ENCODE results near the gene SYT1.
A peak's percentile ranks its signal among the peaks of the same experiment; 100 is the strongest.

The SYT1 gene

DNA sequence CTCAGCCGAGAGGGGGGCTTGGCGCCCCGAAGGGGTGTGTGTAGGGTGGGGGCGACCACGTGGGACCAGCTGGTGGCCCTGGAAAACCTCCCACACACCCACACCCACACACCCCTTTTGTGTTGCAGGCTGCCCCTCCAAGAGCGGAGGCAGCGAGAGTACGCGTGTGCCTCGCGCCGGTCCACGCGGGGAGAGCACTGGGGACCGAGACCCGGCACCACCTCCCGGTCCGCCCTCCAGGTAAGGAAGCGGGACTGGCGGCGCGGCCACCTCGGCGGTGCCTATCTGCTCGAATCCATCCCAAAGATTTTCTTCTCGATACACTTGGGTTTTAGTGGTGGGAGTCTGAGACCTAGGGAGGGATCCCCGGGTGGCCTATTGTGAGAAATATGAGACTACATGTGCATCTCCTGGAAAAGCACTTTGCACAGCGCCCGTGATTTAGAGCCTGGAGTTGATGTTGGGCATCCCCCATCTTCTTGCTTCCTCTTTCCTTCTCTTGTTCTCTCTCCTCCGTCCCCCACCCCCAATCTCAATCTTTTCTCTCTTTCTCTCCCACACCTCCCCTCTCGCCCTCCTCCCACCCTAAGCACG is 393 bp downstream of the SYT1 start:
- no peaks in the 10 kb centered on the region for H3K9me3 ChIP-seq (ENCODE audit: control insufficient read depth, insufficient read depth, low read depth, low read length)
- ChIA-PET CTCF (no interaction called here), POLR2A (interaction anchor here (0.5 to 0.7 kb wide), 3 partner anchors 13 to 833 kb away, joined by 3 read pairs; no protein-coding TSS in a partner anchor)
- peak overlapping the region; percentile 4; the same call in 1 of the 2 replicates for H3K27ac ChIP-seq (ENCODE audit: extremely low read depth, low read depth, low read length)
- H3K36me3 ChIP-seq (ENCODE audit: control insufficient read depth in 2 of 2, insufficient read depth in 1 of 2, low read length in 2 of 2) = no peaks in the 10 kb centered on the region
- H3K4me3 ChIP-seq (ENCODE audit: low read depth, low read length) = peak overlapping the region; percentile 64
- TF ChIP-seq ZNF157 (tag by site-specific recombination; IDR thresholded peaks at IDR 0.05) (no peak), SALL2 (tag by site-specific recombination; IDR thresholded peaks at IDR 0.05; ENCODE audit: borderline replicate concordance) (no peak), OVOL3 (tag by site-specific recombination; IDR thresholded peaks at IDR 0.05) (no peak), ZNF202 (tag by site-specific recombination; IDR thresholded peaks at IDR 0.05; ENCODE audit: borderline replicate concordance) (peak; percentile 56; the same call in 1 of the 2 replicates), ZNF169 (tag by site-specific recombination; IDR thresholded peaks at IDR 0.05) (no peak), PRDM6 (tag by site-specific recombination; IDR thresholded peaks at IDR 0.05) (no peak), EGR2 (tag by site-specific recombination; IDR thresholded peaks at IDR 0.05; ENCODE audit: low read depth) (0 out of 2 replicates have a peak, but pooled peaks have one; percentile 19), ZNF654 (tag by site-specific recombination; IDR thresholded peaks at IDR 0.05; ENCODE audit: low read depth) (no peak), ZBTB8A (tag by site-specific recombination; IDR thresholded peaks at IDR 0.05) (no peak), ZNF350 (tag by site-specific recombination; IDR thresholded peaks at IDR 0.05) (no peak), ZNF2 (tag by site-specific recombination; IDR thresholded peaks at IDR 0.05) (no peak), ZNF660 (tag by site-specific recombination; IDR thresholded peaks at IDR 0.05) (no peak), ZFP37 (tag by site-specific recombination; IDR thresholded peaks at IDR 0.05) (no peak), ZNF610 (tag by site-specific recombination; IDR thresholded peaks at IDR 0.05; ENCODE audit: borderline replicate concordance) (no peak), ZNF776 (tag by site-specific recombination; IDR thresholded peaks at IDR 0.05; ENCODE audit: borderline replicate concordance) (no peak), ZNF658 (tag by site-specific recombination; IDR thresholded peaks at IDR 0.05) (no peak), ZNF645 (tag by site-specific recombination; IDR thresholded peaks at IDR 0.05) (no peak)
- TF ChIP-seq, protein P1, sequence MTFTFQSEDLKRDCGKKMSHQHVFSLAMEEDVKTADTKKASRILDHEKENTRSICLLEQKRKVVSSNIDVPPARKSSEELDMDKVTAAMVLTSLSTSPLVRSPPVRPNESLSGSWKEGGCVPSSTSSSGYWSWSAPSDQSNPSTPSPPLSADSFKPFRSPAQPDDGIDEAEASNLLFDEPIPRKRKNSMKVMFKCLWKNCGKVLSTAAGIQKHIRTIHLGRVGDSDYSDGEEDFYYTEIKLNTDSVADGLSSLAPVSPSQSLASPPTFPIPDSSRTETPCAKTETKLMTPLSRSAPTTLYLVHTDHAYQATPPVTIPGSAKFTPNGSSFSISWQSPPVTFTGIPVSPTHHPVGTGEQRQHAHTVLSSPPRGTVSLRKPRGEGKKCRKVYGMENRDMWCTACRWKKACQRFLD (tag by site-specific recombination; IDR thresholded peaks at IDR 0.05) = no peak
- TF ChIP-seq, protein P2, sequence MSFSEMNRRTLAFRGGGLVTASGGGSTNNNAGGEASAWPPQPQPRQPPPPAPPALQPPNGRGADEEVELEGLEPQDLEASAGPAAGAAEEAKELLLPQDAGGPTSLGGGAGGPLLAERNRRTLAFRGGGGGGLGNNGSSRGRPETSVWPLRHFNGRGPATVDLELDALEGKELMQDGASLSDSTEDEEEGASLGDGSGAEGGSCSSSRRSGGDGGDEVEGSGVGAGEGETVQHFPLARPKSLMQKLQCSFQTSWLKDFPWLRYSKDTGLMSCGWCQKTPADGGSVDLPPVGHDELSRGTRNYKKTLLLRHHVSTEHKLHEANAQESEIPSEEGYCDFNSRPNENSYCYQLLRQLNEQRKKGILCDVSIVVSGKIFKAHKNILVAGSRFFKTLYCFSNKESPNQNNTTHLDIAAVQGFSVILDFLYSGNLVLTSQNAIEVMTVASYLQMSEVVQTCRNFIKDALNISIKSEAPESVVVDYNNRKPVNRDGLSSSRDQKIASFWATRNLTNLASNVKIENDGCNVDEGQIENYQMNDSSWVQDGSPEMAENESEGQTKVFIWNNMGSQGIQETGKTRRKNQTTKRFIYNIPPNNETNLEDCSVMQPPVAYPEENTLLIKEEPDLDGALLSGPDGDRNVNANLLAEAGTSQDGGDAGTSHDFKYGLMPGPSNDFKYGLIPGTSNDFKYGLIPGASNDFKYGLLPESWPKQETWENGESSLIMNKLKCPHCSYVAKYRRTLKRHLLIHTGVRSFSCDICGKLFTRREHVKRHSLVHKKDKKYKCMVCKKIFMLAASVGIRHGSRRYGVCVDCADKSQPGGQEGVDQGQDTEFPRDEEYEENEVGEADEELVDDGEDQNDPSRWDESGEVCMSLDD (tag by site-specific recombination; IDR thresholded peaks at IDR 0.05) = peak; percentile 35; the same call in 1 of the 2 replicates
- H3K4me1 ChIP-seq (ENCODE audit: control insufficient read depth, insufficient read depth, low read length) = no peaks in the 10 kb centered on the region; the same call in 1 of the 2 replicates

Data from HEK293 (cell line).